ENCODE results near the gene FER. TPM values are rescaled to one million over a fixed set of nuclear protein-coding genes. Genes with fewer than 3 reads are reported as not detected.

The FER gene
- total and polyA plus RNA-seq, 12 donors = 3.5 to 37.5 (median 27.0) TPM

DNA sequence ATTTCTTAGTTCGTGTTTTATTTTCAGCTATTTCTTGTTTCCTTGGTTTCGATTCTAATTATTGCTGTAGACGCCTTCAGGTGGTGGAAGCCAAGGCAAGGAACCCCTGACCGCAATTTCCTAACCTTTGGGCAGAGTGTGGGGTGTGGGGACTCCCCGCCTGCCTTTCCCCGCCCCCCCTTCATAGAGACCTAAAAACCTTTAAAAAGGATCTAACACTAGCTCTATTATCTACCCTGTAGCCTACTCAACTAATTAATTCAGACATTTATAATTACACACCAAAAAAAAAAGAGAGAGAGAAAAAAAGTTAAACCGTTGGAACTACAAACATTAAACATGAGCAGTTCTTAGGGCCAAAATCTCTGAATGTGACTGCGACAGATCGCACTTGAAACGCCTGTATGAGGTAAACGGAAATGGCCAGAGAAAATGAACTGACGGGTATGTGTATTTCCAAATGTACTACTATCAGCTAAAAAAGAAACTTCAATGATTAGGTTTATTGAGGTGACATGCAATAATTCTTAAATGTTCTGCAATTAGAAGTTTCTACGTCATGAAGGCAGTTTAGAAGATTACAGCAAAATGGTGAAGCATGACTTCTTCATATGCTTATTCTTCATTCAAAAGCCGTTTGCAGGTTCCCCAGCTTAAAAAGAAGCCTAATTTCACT is 19.0 kb upstream of the FER start:
- intact Hi-C loops (cut with DNase I) = no loop called here
- peak in 1 of 7 donors; percentile 30 for DNase-seq
- H3K27me3 ChIP-seq = no peaks in the 10 kb centered on the region
- H3K4me3 ChIP-seq = peak overlapping the region; percentile 31 to 75 (median 66)
- peak overlapping the region; percentile 60 to 94 (median 88) for H3K27ac ChIP-seq
- H3K9me3 ChIP-seq (replicated peaks in 1 of 3) = no peaks in the 10 kb centered on the region
- WGBS, 4 donors = 37 to 45% (median 39%) methylated on average over 14 of the region's 14 CpGs
- no peaks in the 10 kb centered on the region for H3K36me3 ChIP-seq (replicated peaks in 1 of 2)
- TF ChIP-seq CTCF (IDR thresholded peaks at IDR 0.05) = no peak
- TF ChIP-seq POLR2A (IDR thresholded peaks at IDR 0.05) = no peak
- peaks cover 0 to 10% of the 10 kb centered on the region in 2 donors for H3K4me1 ChIP-seq (replicated peaks in 1 of 2)

GRCh38 chr5:108729242-108729615 is 18.5 kb upstream of the FER start:
- TF ChIP-seq POLR2A (IDR thresholded peaks at IDR 0.05) = no peak
- Histone ChIP-seq H3K9me3 (replicated peaks in 1 of 3) (no peaks in the 10 kb centered on the region), H3K27me3 (no peaks in the 10 kb centered on the region), H3K4me3 (peak overlapping the region in 1 of 4 donors; percentile 67), H3K27ac (peak overlapping the region in 1 of 5 donors; percentile 94), H3K4me1 (replicated peaks in 1 of 2) (peaks cover 0 to 10% of the 10 kb centered on the region in 2 donors), H3K36me3 (replicated peaks in 1 of 2) (no peaks in the 10 kb centered on the region)
- 65 to 76% (median 71%) methylated on average over 8 of the region's 8 CpGs for WGBS, 4 donors
- DNase-seq = no peak
- intact Hi-C loops (cut with DNase I) = no loop called here

- Histone ChIP-seq H3K27me3 (no peaks in the 10 kb centered on the region), H3K9me3 (replicated peaks in 1 of 3) (no peaks in the 10 kb centered on the region), H3K4me3 (no peak overlapping the region), H3K36me3 (replicated peaks in 1 of 2) (no peaks in the 10 kb centered on the region), H3K27ac (no peak overlapping the region), H3K4me1 (replicated peaks in 1 of 2) (peaks cover 0 to 10% of the 10 kb centered on the region in 2 donors)
- no peak for TF ChIP-seq POLR2A (IDR thresholded peaks at IDR 0.05)
- TF ChIP-seq CTCF (IDR thresholded peaks at IDR 0.05) = no peak
- 66 to 80% (median 71%) methylated on average over 1 of the region's 1 CpG for WGBS, 4 donors
- peak in 1 of 7 donors; percentile 10 for DNase-seq
- intact Hi-C loops (cut with DNase I) = no loop called here
These were observed 16.9 kb upstream of the FER start for GRCh38 chr5:108730617-108731340.

DNA sequence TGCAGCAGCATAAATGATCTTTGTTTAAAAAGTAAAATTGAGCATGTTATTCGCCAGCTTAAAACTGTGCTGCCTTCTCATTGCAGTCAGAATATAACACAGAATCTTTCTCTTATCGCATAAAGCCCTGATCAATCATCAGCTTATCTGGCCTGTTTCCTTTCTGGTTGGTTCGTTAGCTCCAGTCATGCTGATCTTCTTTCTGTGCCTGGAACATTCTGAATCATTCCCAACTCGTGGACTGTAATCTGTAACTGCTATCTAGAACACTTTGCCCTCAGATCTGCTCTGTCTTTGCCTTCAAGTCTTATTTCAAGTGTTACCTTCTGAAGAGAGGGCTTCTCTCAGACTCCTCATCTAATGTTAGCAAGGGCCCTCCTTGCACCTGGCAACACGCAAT is 11.9 kb upstream of the FER start:
- TF ChIP-seq CTCF (IDR thresholded peaks at IDR 0.05) = no peak
- TF ChIP-seq POLR2A (IDR thresholded peaks at IDR 0.05) = peak in 1 of 2 donors; percentile 24
- Histone ChIP-seq H3K36me3 (replicated peaks in 1 of 2) (no peaks in the 10 kb centered on the region), H3K4me3 (peak overlapping the region in 1 of 4 donors; percentile 29), H3K4me1 (replicated peaks in 1 of 2) (no peaks in the 10 kb centered on the region), H3K27me3 (no peaks in the 10 kb centered on the region), H3K27ac (peak overlapping the region in 3 of 5 donors; percentile 13 to 73 (median 45)), H3K9me3 (replicated peaks in 1 of 3) (no peaks in the 10 kb centered on the region)
- intact Hi-C loops (cut with DNase I) = no loop called here
- peak in 3 of 7 donors; percentile 33 to 61 (median 53) for DNase-seq
- WGBS, 4 donors = 25 to 38% (median 29%) methylated on average over 5 of the region's 5 CpGs
